GM19238 (cell line): ENCODE results near the gene GPR156.
"Not testable (repeated sequence)": the region's sequence is repeated elsewhere in the genome, so short reads cannot be mapped to it uniquely, and the experiment has no call there.

Experiments used
- DNase-seq: peaks from one replicate; pipeline ENCODE4 v3.0.0; 2011; ENCODE audit warnings: low spot score; ENCODE audit not compliant: insufficient read length

GPR156 gene

GRCh38 chr3:120275618-120276017 is 9.4 kb downstream of the GPR156 start:
- no peak for DNase-seq

GRCh38 chr3:120274739-120275167 is 10.3 kb downstream of the GPR156 start:
- DNase-seq: no peak

- DNase-seq: no peak
Observed at GRCh38 chr3:120272286-120272685, 12.7 kb downstream of the GPR156 start.

GRCh38 chr3:120265989-120266388 is 19.0 kb downstream of the GPR156 start:
- DNase-seq: no peak

- DNase-seq: no peak
Observed at GRCh38 chr3:120264963-120265362, 20.1 kb downstream of the GPR156 start.

- no peak for DNase-seq
Observed at GRCh38 chr3:120263792-120264191, 21.2 kb downstream of the GPR156 start.

- DNase-seq: no peak
Observed at GRCh38 chr3:120258009-120258408, 27.0 kb downstream of the GPR156 start.

GRCh38 chr3:120245386-120245785 is 39.6 kb downstream of the GPR156 start:
- DNase-seq: no peak

- DNase-seq: no peak
Observed at GRCh38 chr3:120244834-120245225, 40.2 kb downstream of the GPR156 start.

- DNase-seq: no peak
Observed at GRCh38 chr3:120239644-120240043, 45.4 kb downstream of the GPR156 start.

- no peak for DNase-seq
Observed at GRCh38 chr3:120227710-120228347, 57.2 kb downstream of the GPR156 start.

- no peak for DNase-seq
Observed at GRCh38 chr3:120224237-120224636, 60.8 kb downstream of the GPR156 start.

- DNase-seq: no peak
Observed at GRCh38 chr3:120218981-120219380, 66.0 kb downstream of the GPR156 start.

- DNase-seq: not testable (repeated sequence)
Observed at GRCh38 chr3:120216633-120217032, 68.4 kb downstream of the GPR156 start.

GRCh38 chr3:120214176-120214575 is 70.8 kb downstream of the GPR156 start:
- DNase-seq: no peak

- DNase-seq: no peak
Observed at GRCh38 chr3:120212505-120212904, 72.5 kb downstream of the GPR156 start.

- DNase-seq: no peak
Observed at GRCh38 chr3:120209425-120209824, 75.6 kb downstream of the GPR156 start.

- DNase-seq: no peak
Observed at GRCh38 chr3:120204338-120204737, 80.7 kb downstream of the GPR156 start.

- no peak for DNase-seq
Observed at GRCh38 chr3:120203621-120204020, 81.4 kb downstream of the GPR156 start.

GRCh38 chr3:120203016-120203415 is 82.0 kb downstream of the GPR156 start:
- no peak for DNase-seq

GRCh38 chr3:120202363-120202762 is 82.7 kb downstream of the GPR156 start:
- no peak for DNase-seq

GRCh38 chr3:120200493-120201235 is 84.4 kb downstream of the GPR156 start:
- DNase-seq: no peak

GRCh38 chr3:120198305-120198878 is 86.6 kb downstream of the GPR156 start:
- no peak for DNase-seq
